ENCODE measurements around the gene COA7.

COA7 gene

GRCh38 chr1:52641307-52641706 is 56.8 kb downstream of the COA7 start:
- DNase-seq (ENCODE audit: insufficient read length, low spot score) (no peak), FAIRE-seq (no peak)

- FAIRE-seq (no peak), DNase-seq (ENCODE audit: insufficient read length, low spot score) (no peak)
These were observed 57.5 kb downstream of the COA7 start for GRCh38 chr1:52640697-52641096.

GRCh38 chr1:52637946-52638345 is 60.2 kb downstream of the COA7 start:
- FAIRE-seq = no peak

GRCh38 chr1:52636721-52637695 is 61.1 kb downstream of the COA7 start:
- DNase-seq (ENCODE audit: insufficient read length, low spot score) (no peak), FAIRE-seq (no peak)

More at GRCh38 chr1:52637946-52638345, 60.2 kb downstream of the COA7 start:
- no peak for DNase-seq (ENCODE audit: insufficient read length, low spot score)

GRCh38 chr1:52635321-52636089 is 62.6 kb downstream of the COA7 start:
- FAIRE-seq (no peak), DNase-seq (ENCODE audit: insufficient read length, low spot score) (no peak)
